K562 (cell line): ENCODE results near the gene CCNQ. TPM values are rescaled to one million over a fixed set of nuclear protein-coding genes. Genes with fewer than 3 reads are reported as not detected.
A peak's percentile ranks its signal among the peaks of the same experiment; 100 is the strongest.

ENCODE experiments used
- AFF4 ChIP-seq: sonication (generic); formaldehyde crosslinking; IDR thresholded peaks from 2 replicates; pipeline ENCODE4 v1.8.0; 2023; ENCODE audit warnings: mild to moderate bottlenecking, missing genetic modification reagents
- CREB1 ChIP-seq, 2 experiments: sonication (generic) in 1 of 2; formaldehyde crosslinking in 1 of 2; IDR thresholded peaks; 2 replicates each; pipeline versions ENCODE4 v1.6.1 to v1.8.0; 2012 to 2022; ENCODE audit warnings: inconsistent platforms in 1 of 2, mild to moderate bottlenecking in 1 of 2, missing genetic modification reagents in 1 of 2, moderate library complexity in 1 of 2
- DACH1 ChIP-seq: fragments of 450-650 bp; IDR thresholded peaks from 2 replicates; pipeline ENCODE4 v1.6.1; 2018; ENCODE audit not compliant: partially characterized antibody
- GMEB1 ChIP-seq: fragments of 250-450 bp; sonication (Bioruptor Pico); IDR thresholded peaks from 2 replicates; pipeline ENCODE4 v1.4.0; 2020; ENCODE audit warnings: mild to moderate bottlenecking
- KDM2B ChIP-seq: fragments of 250-450 bp; sonication (Bioruptor Pico); IDR thresholded peaks from 2 replicates; pipeline ENCODE4 v1.8.0; 2021; ENCODE audit warnings: mild to moderate bottlenecking, moderate library complexity
- KLF16 ChIP-seq: IDR thresholded peaks from 2 replicates; pipeline ENCODE4 v1.6.1; 2016; ENCODE audit warnings: antibody characterized with exemption
- MBD2 ChIP-seq: sonication (generic); IDR thresholded peaks from 2 replicates; pipeline ENCODE4 v1.6.1; 2016; ENCODE audit warnings: low read depth, borderline replicate concordance
- RBFOX2 ChIP-seq: fragments of 200-400 bp; formaldehyde crosslinking; IDR thresholded peaks from 2 replicates; pipeline ENCODE4 v1.6.1; 2017; ENCODE audit warnings: low read depth, mild to moderate bottlenecking, low read length, moderate library complexity
- RERE ChIP-seq: sonication (generic); formaldehyde crosslinking; IDR thresholded peaks from 2 replicates; pipeline ENCODE4 v1.8.0; 2023; ENCODE audit warnings: missing genetic modification reagents, mild to moderate bottlenecking, borderline replicate concordance
- STAG1 ChIP-seq: sonication (generic); formaldehyde crosslinking; IDR thresholded peaks from 2 replicates; pipeline ENCODE4 v1.5.0; 2020; ENCODE audit warnings: missing genetic modification reagents, borderline replicate concordance
- TCFL5 ChIP-seq: fragments of 250-450 bp; sonication (Bioruptor Pico); conservative IDR thresholded peaks from 2 replicates; pipeline ENCODE4 v1.6.1; 2021; ENCODE audit warnings: mild to moderate bottlenecking, moderate library complexity, matching md5 sums
- TFAP4 ChIP-seq: sonication (generic); formaldehyde crosslinking; IDR thresholded peaks from 2 replicates; pipeline ENCODE4 v1.8.0; 2022; ENCODE audit warnings: missing genetic modification reagents, mild to moderate bottlenecking, moderate library complexity, borderline replicate concordance
- TOE1 ChIP-seq, 2 experiments: fragments of 450-650 bp in 1 of 2; sonication (generic) in 1 of 2; formaldehyde crosslinking in 1 of 2; IDR thresholded peaks; 2 replicates each; pipeline versions ENCODE4 v1.7.1 to v1.8.0; 2016 to 2022; ENCODE audit warnings: borderline replicate concordance in 2 of 2, mild to moderate bottlenecking in 2 of 2, antibody characterized with exemption in 1 of 2, inconsistent platforms in 1 of 2, low read depth in 1 of 2, missing genetic modification reagents in 1 of 2, moderate library complexity in 1 of 2
- polyA plus RNA-seq, 8 experiments: library from polyadenylated mRNA; depleted of rRNA in 4 of 8; stranded (reverse) in 5 of 8; unstranded in 3 of 8; fragments of >200 nt; fragmentation: Nextera tagmentation in 2 of 8; fragmentation: Illumina TruSeq in 1 of 8; extraction: Ambion mirVana in 2 of 8; extraction: Trizol in 1 of 8; gene quantifications; 2 replicates each; pipeline versions ENCODE4 v1.2.1 to v1.2.3, GENCODE V29; 2011 to 2014; ENCODE audit warnings: inconsistent platforms in 1 of 8, missing spikeins in 1 of 8
- total RNA-seq, 7 experiments: library from RNA; depleted of rRNA in 6 of 7; stranded (reverse); fragments of >200 nt in 6 of 7; fragmentation: Illumina TruSeq in 2 of 7; extraction: Trizol in 2 of 7; gene quantifications; 2 replicates each; pipeline versions ENCODE4 v1.2.1 to v1.2.3, GENCODE V29; 2011 to 2021; ENCODE audit warnings: low replicate concordance in 1 of 7

CCNQ gene
- total and polyA plus RNA-seq, 9 of the 15 experiments (the other 6 are each of a cell fraction or from before 2014, with no cell fraction given): 0.92 to 53.8 (median 25.3) TPM

- peak; percentile 30; the same call in 1 of the 2 replicates for TF ChIP-seq RBFOX2
- peak; percentile 67; the same call in 1 of the 2 replicates for TF ChIP-seq AFF4 (CRISPR knock-in tag)
- TF ChIP-seq KDM2B (CRISPR knock-in tag): no peak
- TF ChIP-seq TFAP4 (CRISPR knock-in tag): peak; percentile 73; the same call in 1 of the 2 replicates
- TF ChIP-seq KLF16: peak; percentile 42; the same call in 1 of the 2 replicates
- TF ChIP-seq RERE: 0 out of 2 replicates have a peak, but pooled peaks have one; percentile 49
- peak; percentile 90 for TF ChIP-seq STAG1
- TF ChIP-seq MBD2: no peak
- TF ChIP-seq TCFL5 (CRISPR knock-in tag): no peak
- TF ChIP-seq DACH1: no peak
- TF ChIP-seq CREB1 (IDR thresholded peaks at IDR 0.05): no peak
- TF ChIP-seq CREB1 (CRISPR knock-in tag; IDR thresholded peaks at IDR 0.05): 0 out of 2 replicates have a peak, but pooled peaks have one; percentile 26
- TF ChIP-seq TOE1 (IDR thresholded peaks at IDR 0.05; ENCODE audit: borderline replicate concordance): no peak
- TF ChIP-seq TOE1 (CRISPR knock-in tag; IDR thresholded peaks at IDR 0.05; ENCODE audit: borderline replicate concordance, low read depth): no peak
- TF ChIP-seq GMEB1: no peak
Measured at GRCh38 chrX:153539171-153539978, 59.6 kb downstream of the CCNQ start (continued).
